Keratinocyte (primary cell): ENCODE results near the gene PFKM.

Source experiments
- EZH2 ChIP-seq: IDR thresholded peaks from one replicate; pipeline ENCODE4 v1.6.1; 2012; ENCODE audit warnings: inconsistent platforms, mild to moderate bottlenecking, low read length, moderate library complexity
- TF ChIP-seq, protein P1 (sequence below), 3 experiments: IDR thresholded peaks in 1 of 3; conservative IDR thresholded peaks in 1 of 3; optimal IDR thresholded peaks in 1 of 3; 2 replicates in 2 of 3; 3 replicates in 1 of 3; pipeline versions ENCODE3 to v1.5.1; 2011; ENCODE audit warnings: low read length in 3 of 3, mild to moderate bottlenecking in 3 of 3, moderate library complexity in 2 of 3, control low read depth in 1 of 3, inconsistent platforms in 1 of 3; ENCODE audit not compliant: insufficient read depth in 2 of 3; ENCODE audit errors: extremely low read depth in 1 of 3

DNA sequence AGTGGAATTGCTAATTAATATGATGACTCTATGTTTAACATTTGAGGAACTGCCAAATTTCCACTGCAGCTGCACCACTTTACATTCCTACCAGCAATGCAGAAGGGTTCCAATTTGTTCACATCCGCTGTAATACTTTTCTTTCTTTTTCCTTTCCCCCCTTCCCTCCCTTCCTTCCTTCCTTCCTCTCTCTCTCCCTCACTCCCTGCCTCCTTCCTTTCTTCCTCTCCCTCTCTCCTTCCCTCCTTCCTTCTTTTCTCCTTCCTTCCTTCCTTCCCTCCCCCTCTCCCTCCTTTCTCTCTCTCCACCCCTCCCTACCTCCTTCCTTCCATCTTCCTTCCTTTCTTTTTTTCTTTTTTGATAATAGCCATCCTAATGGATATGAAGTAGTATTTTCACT is 3.2 kb upstream of the PFKM start:
- no peak for TF ChIP-seq EZH2
- TF ChIP-seq, protein P1, sequence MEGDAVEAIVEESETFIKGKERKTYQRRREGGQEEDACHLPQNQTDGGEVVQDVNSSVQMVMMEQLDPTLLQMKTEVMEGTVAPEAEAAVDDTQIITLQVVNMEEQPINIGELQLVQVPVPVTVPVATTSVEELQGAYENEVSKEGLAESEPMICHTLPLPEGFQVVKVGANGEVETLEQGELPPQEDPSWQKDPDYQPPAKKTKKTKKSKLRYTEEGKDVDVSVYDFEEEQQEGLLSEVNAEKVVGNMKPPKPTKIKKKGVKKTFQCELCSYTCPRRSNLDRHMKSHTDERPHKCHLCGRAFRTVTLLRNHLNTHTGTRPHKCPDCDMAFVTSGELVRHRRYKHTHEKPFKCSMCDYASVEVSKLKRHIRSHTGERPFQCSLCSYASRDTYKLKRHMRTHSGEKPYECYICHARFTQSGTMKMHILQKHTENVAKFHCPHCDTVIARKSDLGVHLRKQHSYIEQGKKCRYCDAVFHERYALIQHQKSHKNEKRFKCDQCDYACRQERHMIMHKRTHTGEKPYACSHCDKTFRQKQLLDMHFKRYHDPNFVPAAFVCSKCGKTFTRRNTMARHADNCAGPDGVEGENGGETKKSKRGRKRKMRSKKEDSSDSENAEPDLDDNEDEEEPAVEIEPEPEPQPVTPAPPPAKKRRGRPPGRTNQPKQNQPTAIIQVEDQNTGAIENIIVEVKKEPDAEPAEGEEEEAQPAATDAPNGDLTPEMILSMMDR (optimal IDR thresholded peaks at IDR 0.05 in 1 of 3, IDR thresholded peaks at IDR 0.05 in 1 of 3, conservative IDR thresholded peaks at IDR 0.05 in 1 of 3; ENCODE audit: extremely low read depth in 1 of 3, insufficient read depth in 2 of 3, low read length in 3 of 3), result no peak
